HG02973 (cell line): ENCODE data around the gene PGC.
"Not testable (repeated sequence)": the region's sequence is repeated elsewhere in the genome, so short reads cannot be mapped to it uniquely, and the experiment has no call there.

Experiments used
- ATAC-seq: cut with Tn5 transposase; IDR thresholded peaks from one replicate; pipeline ENCODE4 v1.9.1; 2021; ENCODE audit warnings: moderate library complexity; ENCODE audit not compliant: unreplicated experiment

The PGC gene

GRCh38 chr6:41777551-41778285 lies 30.5 kb upstream of the PGC start:
- no peak for ATAC-seq

GRCh38 chr6:41775293-41775882 lies 28.2 kb upstream of the PGC start:
- no peak for ATAC-seq

- no peak for ATAC-seq
These were observed 27.6 kb upstream of the PGC start for GRCh38 chr6:41774841-41775240.

GRCh38 chr6:41771058-41771983 lies 24.1 kb upstream of the PGC start:
- no peak for ATAC-seq

GRCh38 chr6:41770381-41771057 lies 23.3 kb upstream of the PGC start:
- no peak for ATAC-seq

- no peak for ATAC-seq
These were observed 22.2 kb upstream of the PGC start for GRCh38 chr6:41769376-41769775.

GRCh38 chr6:41768545-41769308 lies 21.5 kb upstream of the PGC start:
- no peak for ATAC-seq

GRCh38 chr6:41767112-41767833 lies 20.1 kb upstream of the PGC start:
- ATAC-seq, result no peak

- ATAC-seq, result not testable (repeated sequence)
These were observed 19.0 kb upstream of the PGC start for GRCh38 chr6:41766043-41766664.

- ATAC-seq, result no peak
These were observed 16.3 kb upstream of the PGC start for GRCh38 chr6:41763470-41763869.

GRCh38 chr6:41759905-41760579 lies 12.8 kb upstream of the PGC start:
- ATAC-seq, result no peak

- ATAC-seq, result no peak
These were observed 12.1 kb upstream of the PGC start for GRCh38 chr6:41759106-41759904.

GRCh38 chr6:41758641-41759035 lies 11.4 kb upstream of the PGC start:
- ATAC-seq, result no peak

- ATAC-seq, result no peak
These were observed 10.9 kb upstream of the PGC start for GRCh38 chr6:41757931-41758640.

GRCh38 chr6:41757271-41757670 lies 10.1 kb upstream of the PGC start:
- ATAC-seq, result no peak

- ATAC-seq, result no peak
These were observed 9.2 kb upstream of the PGC start for GRCh38 chr6:41756354-41756753.

GRCh38 chr6:41755895-41756294 lies 8.7 kb upstream of the PGC start:
- ATAC-seq, result no peak
